ENCODE measurements around the gene KCTD5. TPM values are rescaled to one million over a fixed set of nuclear protein-coding genes. Genes with fewer than 3 reads are reported as not detected.

Gene KCTD5
- total RNA-seq, 1 donor from 2014 or later, result 69.6 TPM

- no peak for DNase-seq (ENCODE audit: low spot score)
- intact Hi-C loops (cut with micrococcal nuclease), result no loop called here
- Mint-ChIP-seq H3K27ac (no peak overlapping the region), H3K9me3 (no peaks in the 10 kb centered on the region), H3K4me1 (ENCODE audit: low read depth) (no peaks in the 10 kb centered on the region), H3K4me3 (no peak overlapping the region), H3K27me3 (ENCODE audit: insufficient read depth) (peaks cover 3% of the 10 kb centered on the region), H3K36me3 (ENCODE audit: low read depth) (peaks cover 3% of the 10 kb centered on the region)
Measured at GRCh38 chr16:2710711-2711231, 28.4 kb downstream of the KCTD5 start.

DNA sequence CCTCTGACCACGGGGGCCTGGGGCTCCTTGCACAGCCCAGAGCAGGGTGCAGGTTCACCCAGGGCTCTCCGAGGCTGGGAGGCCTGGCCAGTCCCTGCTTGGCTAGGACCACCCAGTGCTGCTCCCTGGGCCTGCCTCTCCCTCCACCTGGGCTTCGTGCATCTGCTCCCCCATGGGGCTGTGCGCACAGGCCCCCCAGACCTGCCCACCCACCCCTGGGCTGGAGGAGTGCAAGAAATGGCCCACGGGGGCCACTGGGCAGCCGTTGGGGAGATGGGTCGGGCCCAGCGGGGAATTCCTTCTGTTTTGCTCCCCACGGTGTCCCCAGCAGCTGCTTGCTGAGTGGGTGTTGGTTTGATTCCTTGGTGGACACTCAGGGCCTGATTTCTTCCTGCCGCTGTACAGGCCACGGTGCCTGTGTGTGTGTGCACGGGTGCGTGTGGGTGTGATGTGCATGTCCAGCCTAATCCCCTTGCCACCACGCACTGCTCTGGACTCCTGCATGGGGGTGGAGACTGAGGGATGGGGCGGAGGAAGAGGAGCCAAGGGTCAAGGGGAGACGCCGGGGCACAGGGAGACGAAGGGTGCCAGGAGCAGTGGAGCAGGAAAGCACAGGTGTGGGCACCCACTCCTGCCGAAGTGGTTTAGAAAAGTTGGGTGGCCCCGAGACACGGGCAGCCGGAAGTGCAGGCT is 29.2 kb downstream of the KCTD5 start:
- Mint-ChIP-seq H3K27ac (no peak overlapping the region), H3K4me3 (no peak overlapping the region), H3K9me3 (no peaks in the 10 kb centered on the region), H3K27me3 (ENCODE audit: insufficient read depth) (peaks cover 3% of the 10 kb centered on the region), H3K4me1 (ENCODE audit: low read depth) (no peaks in the 10 kb centered on the region), H3K36me3 (ENCODE audit: low read depth) (peaks cover 3% of the 10 kb centered on the region)
- DNase-seq (ENCODE audit: low spot score), result no peak
- intact Hi-C loops (cut with micrococcal nuclease), result no loop called here

DNA sequence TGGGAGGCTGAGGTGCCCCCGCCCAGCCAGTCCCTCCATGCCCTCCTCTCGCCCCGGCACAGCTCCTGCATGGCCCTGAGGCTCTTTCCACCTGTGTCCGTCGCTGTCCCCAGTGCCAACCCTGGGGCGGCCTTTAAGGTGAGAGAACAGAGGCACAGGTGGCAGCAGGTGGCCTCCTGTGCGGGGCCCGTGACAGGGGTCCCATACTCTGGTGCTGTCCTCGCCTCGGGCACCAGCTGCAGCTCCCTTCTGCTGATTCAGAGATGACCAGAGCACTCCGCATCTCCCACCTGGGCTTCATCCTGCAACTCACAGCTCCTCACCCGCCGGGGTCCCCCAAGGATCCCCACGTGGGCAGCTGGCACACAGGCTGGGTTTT is 29.7 kb downstream of the KCTD5 start:
- H3K27me3 Mint-ChIP-seq (ENCODE audit: insufficient read depth), result peaks cover 3% of the 10 kb centered on the region
- peaks cover 3% of the 10 kb centered on the region for H3K36me3 Mint-ChIP-seq (ENCODE audit: low read depth)
- no peak overlapping the region for H3K4me3 Mint-ChIP-seq
- intact Hi-C loops (cut with micrococcal nuclease), result no loop called here
- DNase-seq (ENCODE audit: low spot score), result no peak
- no peaks in the 10 kb centered on the region for H3K9me3 Mint-ChIP-seq
- no peak overlapping the region for H3K27ac Mint-ChIP-seq
- H3K4me1 Mint-ChIP-seq (ENCODE audit: low read depth), result no peaks in the 10 kb centered on the region

DNA sequence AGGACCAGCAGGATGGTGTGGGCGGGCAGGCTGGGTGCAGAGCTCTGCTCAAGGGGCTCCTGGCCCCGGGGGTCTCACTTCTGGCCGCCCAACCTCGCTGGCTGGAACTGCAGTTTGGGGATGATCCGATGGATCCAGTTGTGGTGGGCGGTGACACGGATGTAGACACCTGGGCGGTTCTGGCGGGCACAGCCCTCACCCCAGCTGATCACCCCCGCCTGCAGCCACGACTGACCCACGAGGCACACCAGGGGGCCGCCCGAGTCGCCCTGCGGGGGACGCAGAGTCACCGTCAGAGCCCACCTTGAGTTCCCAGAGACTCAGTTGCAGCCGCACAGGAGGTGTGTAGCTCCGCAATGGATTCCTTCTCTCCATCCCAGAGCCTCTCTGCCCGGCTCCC is 30.2 kb downstream of the KCTD5 start:
- Mint-ChIP-seq H3K4me3 (no peak overlapping the region), H3K27ac (no peak overlapping the region), H3K9me3 (no peaks in the 10 kb centered on the region), H3K4me1 (ENCODE audit: low read depth) (no peaks in the 10 kb centered on the region), H3K36me3 (ENCODE audit: low read depth) (peaks cover 3% of the 10 kb centered on the region), H3K27me3 (ENCODE audit: insufficient read depth) (peaks cover 3% of the 10 kb centered on the region)
- DNase-seq (ENCODE audit: low spot score), result no peak
- intact Hi-C loops (cut with micrococcal nuclease), result no loop called here

DNA sequence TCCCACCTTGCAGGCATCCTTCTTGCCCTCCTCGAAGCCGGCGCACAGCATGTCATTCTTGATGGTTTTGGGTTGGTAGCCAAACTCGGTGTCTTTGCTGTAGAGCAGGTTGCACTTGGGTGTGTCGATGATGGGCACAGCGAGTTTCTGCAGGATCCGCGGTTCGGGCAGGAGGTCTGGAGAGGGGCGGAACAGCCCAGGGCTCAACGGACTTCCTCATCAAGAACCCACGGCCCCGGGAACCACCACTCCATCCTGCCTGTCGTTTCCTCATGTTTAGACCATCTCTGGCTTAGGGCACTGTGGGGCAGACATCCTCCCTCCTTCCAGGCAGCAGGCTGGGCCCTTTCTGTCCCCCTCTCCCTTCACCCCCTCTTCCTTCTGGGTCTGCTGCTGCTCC is 31.2 kb downstream of the KCTD5 start:
- H3K36me3 Mint-ChIP-seq (ENCODE audit: low read depth), result peaks cover 1% of the 10 kb centered on the region
- H3K27ac Mint-ChIP-seq, result no peak overlapping the region
- no peaks in the 10 kb centered on the region for H3K4me1 Mint-ChIP-seq (ENCODE audit: low read depth)

GRCh38 chr16:2713985-2714774 is 31.9 kb downstream of the KCTD5 start:
- Mint-ChIP-seq H3K9me3 (no peaks in the 10 kb centered on the region), H3K4me1 (ENCODE audit: low read depth) (no peaks in the 10 kb centered on the region), H3K27ac (no peak overlapping the region), H3K27me3 (ENCODE audit: insufficient read depth) (peaks cover 3% of the 10 kb centered on the region), H3K4me3 (no peak overlapping the region), H3K36me3 (ENCODE audit: low read depth) (peaks cover 1% of the 10 kb centered on the region)
- intact Hi-C loops (cut with micrococcal nuclease), result no loop called here
- DNase-seq (ENCODE audit: low spot score), result no peak

More for the DNA sequence above, 31.2 kb downstream of the KCTD5 start:
- Mint-ChIP-seq H3K9me3 (no peaks in the 10 kb centered on the region), H3K4me3 (no peak overlapping the region), H3K27me3 (ENCODE audit: insufficient read depth) (peaks cover 3% of the 10 kb centered on the region)
- DNase-seq (ENCODE audit: low spot score), result no peak
- intact Hi-C loops (cut with micrococcal nuclease), result no loop called here

DNA sequence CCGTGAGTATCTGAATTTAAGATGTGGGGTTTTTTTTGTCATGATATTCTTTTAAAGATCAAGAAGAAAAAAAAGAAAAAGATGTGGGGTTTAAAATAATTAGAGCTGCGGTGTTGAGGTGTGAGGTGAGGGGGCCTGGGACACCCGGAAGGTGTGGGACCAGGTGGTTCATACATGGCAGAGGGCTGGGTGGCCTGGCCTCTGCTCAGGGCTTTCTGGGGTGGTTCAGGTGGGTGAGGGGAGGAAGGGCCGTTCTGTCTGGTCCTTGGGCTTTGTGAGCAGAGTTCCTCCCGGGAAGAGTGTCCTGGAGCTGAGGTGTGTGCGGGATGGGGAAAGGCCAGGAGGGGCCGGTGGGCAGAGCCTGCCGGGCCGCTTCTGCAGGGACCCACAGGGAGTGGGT is 32.7 kb downstream of the KCTD5 start:
- intact Hi-C loops (cut with micrococcal nuclease), result loop anchor here (1.0 kb wide), 1 partner anchor 33 kb away; the partner anchor contains the start of gene KCTD5
- peaks cover 3% of the 10 kb centered on the region for H3K27me3 Mint-ChIP-seq (ENCODE audit: insufficient read depth)
- peak overlapping the region; percentile 31 for H3K27ac Mint-ChIP-seq
- no peaks in the 10 kb centered on the region for H3K9me3 Mint-ChIP-seq
- peaks cover 1% of the 10 kb centered on the region for H3K36me3 Mint-ChIP-seq (ENCODE audit: low read depth)
- H3K4me3 Mint-ChIP-seq, result no peak overlapping the region
- no peak for DNase-seq (ENCODE audit: low spot score)
- no peaks in the 10 kb centered on the region for H3K4me1 Mint-ChIP-seq (ENCODE audit: low read depth)

DNA sequence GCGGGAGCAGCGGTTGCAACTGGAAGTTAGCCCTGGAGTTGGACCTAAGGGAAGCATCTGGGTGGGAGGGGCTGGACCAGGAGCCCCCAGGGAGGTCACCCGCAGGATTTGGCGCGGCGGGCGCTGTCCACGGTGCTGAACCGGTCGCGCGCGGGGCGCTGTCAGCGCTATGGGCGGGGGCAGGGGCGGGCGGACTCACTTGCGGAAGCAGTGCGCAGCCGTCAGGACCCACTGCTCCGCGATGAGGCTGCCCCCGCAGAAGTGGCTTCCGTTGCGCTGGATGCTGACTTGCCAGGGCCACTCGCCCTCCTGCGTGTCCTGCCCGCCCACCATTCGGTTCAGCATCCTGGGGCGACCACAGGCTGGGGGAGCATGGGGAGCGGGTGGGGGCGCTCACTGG is 33.2 kb downstream of the KCTD5 start:
- H3K27ac Mint-ChIP-seq, result no peak overlapping the region
- no peaks in the 10 kb centered on the region for H3K9me3 Mint-ChIP-seq
- no peak overlapping the region for H3K4me3 Mint-ChIP-seq
- H3K36me3 Mint-ChIP-seq (ENCODE audit: low read depth), result no peaks in the 10 kb centered on the region
- DNase-seq (ENCODE audit: low spot score), result peak; percentile 83
- H3K4me1 Mint-ChIP-seq (ENCODE audit: low read depth), result no peaks in the 10 kb centered on the region
- intact Hi-C loops (cut with micrococcal nuclease), result loop anchor here (1.0 kb wide), 1 partner anchor 33 kb away; the partner anchor contains the start of gene KCTD5
- peaks cover 3% of the 10 kb centered on the region for H3K27me3 Mint-ChIP-seq (ENCODE audit: insufficient read depth)

DNA sequence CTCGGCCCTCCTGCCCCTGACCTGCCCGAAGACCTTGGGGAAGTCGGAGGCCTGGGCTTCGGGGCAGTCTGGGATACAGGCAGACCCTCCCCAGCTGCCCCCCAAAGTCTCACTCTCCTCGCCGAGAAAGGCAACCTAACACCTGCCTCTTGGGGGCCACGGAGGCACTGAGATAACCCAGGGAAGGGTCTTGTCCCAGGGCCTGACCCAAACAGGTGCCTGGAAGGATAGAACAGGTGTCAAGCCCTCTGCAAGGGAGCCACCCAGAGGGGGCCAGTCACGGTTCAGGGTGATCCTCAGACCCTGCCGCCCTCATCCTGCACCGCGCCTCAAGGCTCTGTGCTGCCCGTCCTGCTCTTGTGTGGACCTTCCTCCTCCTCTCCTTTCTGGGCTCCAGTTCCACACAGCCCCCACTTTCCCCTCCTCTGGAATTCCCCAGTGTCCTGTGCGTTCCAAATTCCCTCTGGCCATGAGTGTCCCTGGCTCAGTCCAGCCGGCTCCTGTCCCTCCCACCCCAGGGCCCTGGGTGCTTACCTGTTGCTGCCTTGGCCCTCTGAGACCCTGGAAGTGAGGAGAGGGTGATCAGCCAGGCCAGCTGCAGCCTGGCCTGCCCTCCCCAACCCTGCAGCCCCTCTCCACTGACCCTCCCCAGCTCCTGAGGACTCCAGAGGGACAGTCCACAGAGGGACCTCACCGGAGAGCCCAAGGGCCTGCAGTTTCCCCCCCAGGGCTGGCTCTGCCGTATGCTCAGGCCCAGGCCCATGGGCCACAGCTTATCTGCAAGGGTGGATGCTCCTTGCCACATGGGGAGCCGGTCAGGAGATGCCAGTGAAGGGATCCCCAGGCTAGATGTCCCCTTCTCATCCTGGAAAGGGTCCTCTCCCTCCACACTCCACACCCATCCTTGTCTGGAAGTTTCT is 33.9 kb downstream of the KCTD5 start:
- no peak overlapping the region for H3K4me3 Mint-ChIP-seq
- H3K4me1 Mint-ChIP-seq (ENCODE audit: low read depth), result no peaks in the 10 kb centered on the region
- H3K27ac Mint-ChIP-seq, result no peak overlapping the region
- H3K27me3 Mint-ChIP-seq (ENCODE audit: insufficient read depth), result peaks cover 3% of the 10 kb centered on the region
- no peaks in the 10 kb centered on the region for H3K36me3 Mint-ChIP-seq (ENCODE audit: low read depth)
- no peak for DNase-seq (ENCODE audit: low spot score)
- H3K9me3 Mint-ChIP-seq, result no peaks in the 10 kb centered on the region
- intact Hi-C loops (cut with micrococcal nuclease), result loop anchor here (1.0 kb wide), 1 partner anchor 34 kb away; the partner anchor contains the start of gene KCTD5

- Mint-ChIP-seq H3K9me3 (no peaks in the 10 kb centered on the region), H3K36me3 (ENCODE audit: low read depth) (no peaks in the 10 kb centered on the region), H3K4me1 (ENCODE audit: low read depth) (no peaks in the 10 kb centered on the region), H3K4me3 (no peak overlapping the region), H3K27me3 (ENCODE audit: insufficient read depth) (peaks cover 3% of the 10 kb centered on the region), H3K27ac (no peak overlapping the region)
- DNase-seq (ENCODE audit: low spot score), result no peak
- intact Hi-C loops (cut with micrococcal nuclease), result no loop called here
Measured at GRCh38 chr16:2716948-2717347, 34.6 kb downstream of the KCTD5 start.

GRCh38 chr16:2717383-2718263 is 35.3 kb downstream of the KCTD5 start:
- H3K27me3 Mint-ChIP-seq (ENCODE audit: insufficient read depth), result peaks cover 3% of the 10 kb centered on the region
- H3K4me1 Mint-ChIP-seq (ENCODE audit: low read depth), result no peaks in the 10 kb centered on the region

More at GRCh38 chr16:2717383-2718263, 35.3 kb downstream of the KCTD5 start:
- intact Hi-C loops (cut with micrococcal nuclease), result no loop called here
- no peak for DNase-seq (ENCODE audit: low spot score)
- Mint-ChIP-seq H3K27ac (no peak overlapping the region), H3K9me3 (no peaks in the 10 kb centered on the region), H3K36me3 (ENCODE audit: low read depth) (no peaks in the 10 kb centered on the region), H3K4me3 (no peak overlapping the region)

Measured in activated T-helper 1 cell treated with anti-CD3 and anti-CD28 coated beads, Interleukin-12 subunit alpha, Interleukin-12 subunit beta, Interleukin-2, Interleukin-4 antibody, amounts not matched to agents 30 ng/mL and 10 ng/mL and 1 ng/mL, durations not matched to agents 14 hours and 24 hours and 36 hours (primary cell).